PC-3 (cell line): ENCODE results near the gene ZMYM1.

ENCODE experiments used
- EZH2 ChIP-seq: fragments of 300-600 bp; sonication (generic); IDR thresholded peaks from one replicate; pipeline ENCODE4 v1.6.1; 2017; ENCODE audit warnings: antibody characterized with exemption, mild to moderate bottlenecking, low read length; ENCODE audit not compliant: unreplicated experiment
- TF ChIP-seq, protein P1 (sequence below): fragments of 300-600 bp; sonication (generic); conservative IDR thresholded peaks from 2 replicates; pipeline ENCODE4 v1.5.1; 2017; ENCODE audit warnings: antibody characterized with exemption, low read depth, mild to moderate bottlenecking, low read length

- TF ChIP-seq, protein P1, sequence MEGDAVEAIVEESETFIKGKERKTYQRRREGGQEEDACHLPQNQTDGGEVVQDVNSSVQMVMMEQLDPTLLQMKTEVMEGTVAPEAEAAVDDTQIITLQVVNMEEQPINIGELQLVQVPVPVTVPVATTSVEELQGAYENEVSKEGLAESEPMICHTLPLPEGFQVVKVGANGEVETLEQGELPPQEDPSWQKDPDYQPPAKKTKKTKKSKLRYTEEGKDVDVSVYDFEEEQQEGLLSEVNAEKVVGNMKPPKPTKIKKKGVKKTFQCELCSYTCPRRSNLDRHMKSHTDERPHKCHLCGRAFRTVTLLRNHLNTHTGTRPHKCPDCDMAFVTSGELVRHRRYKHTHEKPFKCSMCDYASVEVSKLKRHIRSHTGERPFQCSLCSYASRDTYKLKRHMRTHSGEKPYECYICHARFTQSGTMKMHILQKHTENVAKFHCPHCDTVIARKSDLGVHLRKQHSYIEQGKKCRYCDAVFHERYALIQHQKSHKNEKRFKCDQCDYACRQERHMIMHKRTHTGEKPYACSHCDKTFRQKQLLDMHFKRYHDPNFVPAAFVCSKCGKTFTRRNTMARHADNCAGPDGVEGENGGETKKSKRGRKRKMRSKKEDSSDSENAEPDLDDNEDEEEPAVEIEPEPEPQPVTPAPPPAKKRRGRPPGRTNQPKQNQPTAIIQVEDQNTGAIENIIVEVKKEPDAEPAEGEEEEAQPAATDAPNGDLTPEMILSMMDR = no peak
- no peak for TF ChIP-seq EZH2
Observed at GRCh38 chr1:35030338-35030737, 48.8 kb upstream of the ZMYM1 start.
